GM12873 (cell line): ENCODE data around the gene DIP2C.

Experiments
- TF ChIP-seq, protein P1 (sequence below): IDR thresholded peaks from 2 replicates; pipeline ENCODE4 v1.5.1; 2012; ENCODE audit warnings: low read depth, mild to moderate bottlenecking, moderate library complexity, low read length, control low read depth; ENCODE audit not compliant: insufficient read depth; ENCODE audit errors: missing control alignments

Gene DIP2C

DNA sequence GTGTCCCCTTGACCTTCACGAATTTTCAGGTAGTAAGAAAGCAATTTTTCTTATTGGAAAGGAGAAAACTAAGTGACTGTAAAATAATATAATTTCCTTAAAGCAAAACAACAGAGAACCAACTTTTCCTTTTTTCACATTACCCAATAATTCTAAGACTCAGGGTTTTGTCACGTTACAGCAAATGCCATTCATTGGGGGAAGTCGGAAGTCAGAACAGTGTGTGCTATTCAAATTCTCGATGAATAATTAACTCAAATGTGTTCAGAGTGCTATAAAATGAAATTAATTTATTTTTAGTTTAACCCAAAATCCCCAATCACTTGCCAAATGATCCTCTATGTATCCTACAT is 40.0 kb downstream of the DIP2C start:
- TF ChIP-seq, protein P1, sequence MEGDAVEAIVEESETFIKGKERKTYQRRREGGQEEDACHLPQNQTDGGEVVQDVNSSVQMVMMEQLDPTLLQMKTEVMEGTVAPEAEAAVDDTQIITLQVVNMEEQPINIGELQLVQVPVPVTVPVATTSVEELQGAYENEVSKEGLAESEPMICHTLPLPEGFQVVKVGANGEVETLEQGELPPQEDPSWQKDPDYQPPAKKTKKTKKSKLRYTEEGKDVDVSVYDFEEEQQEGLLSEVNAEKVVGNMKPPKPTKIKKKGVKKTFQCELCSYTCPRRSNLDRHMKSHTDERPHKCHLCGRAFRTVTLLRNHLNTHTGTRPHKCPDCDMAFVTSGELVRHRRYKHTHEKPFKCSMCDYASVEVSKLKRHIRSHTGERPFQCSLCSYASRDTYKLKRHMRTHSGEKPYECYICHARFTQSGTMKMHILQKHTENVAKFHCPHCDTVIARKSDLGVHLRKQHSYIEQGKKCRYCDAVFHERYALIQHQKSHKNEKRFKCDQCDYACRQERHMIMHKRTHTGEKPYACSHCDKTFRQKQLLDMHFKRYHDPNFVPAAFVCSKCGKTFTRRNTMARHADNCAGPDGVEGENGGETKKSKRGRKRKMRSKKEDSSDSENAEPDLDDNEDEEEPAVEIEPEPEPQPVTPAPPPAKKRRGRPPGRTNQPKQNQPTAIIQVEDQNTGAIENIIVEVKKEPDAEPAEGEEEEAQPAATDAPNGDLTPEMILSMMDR: no peak

DNA sequence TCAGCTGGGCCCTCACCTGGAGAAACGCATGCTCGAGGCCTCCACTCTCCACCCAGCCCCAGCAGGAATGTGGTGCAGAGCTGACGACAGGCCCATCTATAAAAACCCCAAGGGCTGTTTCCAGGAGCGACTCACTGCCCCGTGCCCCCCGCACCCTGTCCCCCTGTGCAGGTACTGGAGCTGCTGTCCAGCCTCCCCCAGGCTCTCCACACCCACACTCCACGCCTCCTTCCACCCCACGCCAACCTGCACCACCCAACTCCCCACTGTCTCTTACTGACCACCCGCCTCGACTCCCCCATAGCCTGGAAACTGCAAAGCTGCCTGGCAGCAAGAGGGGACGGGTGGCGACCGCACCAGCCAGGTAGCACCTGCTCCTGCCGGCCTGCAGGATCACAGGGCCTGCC is 43.3 kb downstream of the DIP2C start:
- TF ChIP-seq, protein P1: no peak

DNA sequence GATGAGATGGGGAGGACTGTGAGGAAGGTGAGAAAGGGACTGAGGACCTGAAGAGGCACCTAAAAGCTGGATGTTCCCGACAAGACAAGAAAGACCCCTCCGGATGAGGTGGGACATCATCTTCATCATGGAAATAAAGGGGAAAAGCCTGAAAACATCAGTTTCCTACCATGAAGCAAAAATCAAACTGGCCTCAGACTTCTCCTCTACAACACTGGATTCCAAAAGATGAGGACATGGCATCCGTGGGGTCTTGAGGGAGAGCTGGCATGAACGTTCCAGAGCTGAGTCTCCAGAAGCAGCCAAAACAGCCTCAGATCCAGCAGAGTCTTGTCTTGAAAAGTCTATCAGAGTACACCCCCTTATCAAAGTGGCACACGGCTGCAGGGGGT is 44.5 kb downstream of the DIP2C start:
- TF ChIP-seq, protein P1: no peak

DNA sequence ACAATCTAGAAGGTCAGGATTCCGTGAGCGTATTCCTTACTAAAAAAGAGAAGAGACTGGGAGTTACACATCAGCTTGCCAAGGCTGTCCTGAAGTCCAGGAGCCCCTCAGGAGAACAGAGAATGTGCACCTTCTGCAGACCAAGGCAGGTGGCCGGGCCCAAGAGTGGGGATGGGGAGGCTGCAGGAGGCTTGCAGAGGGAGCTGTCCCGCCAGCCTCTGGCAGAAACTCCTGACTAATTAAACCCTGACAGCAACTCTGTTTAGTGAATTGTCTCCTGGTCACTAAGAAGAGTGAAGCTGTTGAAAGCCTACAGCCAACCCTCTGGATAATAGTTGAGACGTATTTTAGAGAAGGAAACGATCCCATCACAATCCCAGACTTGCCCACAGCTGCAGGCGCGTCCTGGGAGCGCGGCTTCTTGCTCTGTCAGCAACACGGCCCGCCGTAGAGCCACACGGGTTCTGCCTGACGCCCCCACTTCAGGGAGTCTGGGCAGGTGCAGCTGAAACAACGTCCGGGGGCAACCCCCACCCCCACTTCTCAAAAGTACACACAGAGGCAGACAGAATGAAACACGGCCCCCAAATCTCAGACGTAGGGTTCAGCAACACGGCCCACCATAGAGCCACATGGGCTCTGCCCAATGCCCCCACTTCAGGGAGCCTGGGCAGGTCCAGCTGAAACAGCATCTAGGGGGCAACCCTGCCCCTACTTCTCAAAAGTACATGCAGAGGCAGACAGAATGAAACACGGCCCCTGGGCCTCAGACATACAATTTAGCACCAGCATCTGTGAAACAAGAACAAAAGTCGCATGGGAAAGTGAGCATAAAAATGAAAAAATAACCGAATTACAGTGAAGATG is 45.2 kb downstream of the DIP2C start:
- TF ChIP-seq, protein P1: no peak

DNA sequence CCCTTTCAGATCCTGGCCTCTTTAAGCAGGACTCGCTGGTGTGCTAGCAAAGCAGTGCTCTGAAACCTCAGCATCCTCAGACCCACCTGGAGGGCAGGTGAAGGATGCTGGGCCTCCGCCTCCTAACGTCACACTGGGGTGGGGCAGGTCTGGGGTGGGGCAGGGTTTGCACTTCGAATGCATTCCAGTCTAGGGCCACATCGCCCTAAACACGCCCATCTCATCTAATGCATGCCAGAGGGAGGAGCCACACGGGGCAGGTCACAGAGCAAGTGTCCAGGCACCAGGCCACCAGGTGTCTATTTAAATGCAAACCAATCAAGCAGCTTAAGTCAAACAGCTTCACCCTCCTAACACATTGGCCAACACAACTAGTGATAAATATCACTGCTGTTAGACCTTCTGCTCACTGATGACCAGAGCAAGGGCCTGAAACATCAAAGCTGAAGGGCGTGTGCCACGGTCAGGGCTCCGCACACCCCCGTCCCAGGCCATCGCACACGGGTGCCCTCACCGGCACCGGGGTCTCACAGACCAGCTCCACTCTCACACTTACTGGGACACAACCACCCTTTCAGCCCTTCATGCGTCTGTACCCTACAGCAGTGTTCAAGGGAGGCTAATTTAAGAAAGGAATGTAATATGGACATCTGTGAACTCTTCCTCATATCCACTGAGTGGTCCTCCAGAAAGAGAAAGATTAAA is 47.1 kb downstream of the DIP2C start:
- TF ChIP-seq, protein P1: no peak

DNA sequence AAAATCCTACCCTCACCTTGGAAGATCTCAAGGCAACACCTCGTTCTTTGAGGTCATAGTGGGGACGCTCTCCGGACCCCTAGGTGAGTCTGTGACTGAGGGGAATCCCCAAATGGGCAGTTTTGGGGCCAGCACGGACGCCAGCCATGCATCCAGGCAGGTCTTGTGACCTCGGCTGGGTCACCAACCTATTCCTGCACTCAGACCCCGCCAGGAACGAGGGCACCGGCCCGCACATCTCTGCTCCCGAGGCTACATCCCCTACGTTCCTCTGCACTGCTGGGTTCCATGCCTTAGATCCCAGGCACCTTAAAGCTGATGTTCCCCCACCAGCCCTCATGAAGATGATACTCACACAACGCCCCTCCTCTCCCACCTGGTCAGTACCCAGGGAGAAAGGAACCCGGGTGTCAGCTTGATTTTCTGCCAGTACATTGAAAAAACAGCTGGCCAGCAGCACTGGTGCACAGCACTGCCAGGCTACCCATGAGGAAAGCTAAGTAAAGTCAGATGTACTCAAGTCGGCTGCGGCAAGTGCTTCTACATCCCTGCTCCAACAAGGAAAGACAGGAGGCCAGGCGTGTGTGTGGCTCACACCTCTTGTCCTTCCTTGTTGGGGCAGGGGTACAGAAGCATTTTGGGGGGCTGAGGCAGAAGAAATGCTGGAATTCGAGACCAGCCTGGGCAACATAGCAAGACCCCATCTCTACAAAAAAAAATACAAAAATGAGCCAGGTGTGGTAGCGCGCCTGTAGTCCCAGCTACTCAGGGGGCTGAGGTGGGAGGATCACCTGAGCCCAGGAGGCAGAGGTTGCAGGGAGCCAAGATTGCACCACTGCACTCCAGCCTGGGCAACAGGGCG is 48.1 kb downstream of the DIP2C start:
- TF ChIP-seq, protein P1: no peak

DNA sequence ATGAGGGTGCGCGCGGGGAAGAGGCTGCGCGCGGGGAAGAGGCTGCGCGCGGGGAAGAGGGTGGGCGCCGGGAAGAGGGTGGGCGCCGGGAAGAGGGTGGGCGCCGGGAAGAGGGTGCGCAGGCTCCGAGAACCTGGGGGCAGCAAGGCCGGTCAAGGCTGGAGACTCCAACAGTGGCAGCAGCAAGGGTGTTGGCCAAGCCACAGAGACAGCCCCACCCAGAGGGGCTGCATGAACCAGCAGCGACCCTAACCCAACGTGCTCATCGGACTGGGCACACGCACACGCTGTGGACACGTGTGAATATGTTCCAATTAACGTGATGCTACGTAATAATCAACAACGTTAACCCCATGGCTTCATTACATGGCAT is 48.8 kb downstream of the DIP2C start:
- TF ChIP-seq, protein P1: no peak
